ENCODE measurements around the gene CISD1.

CISD1 gene

GRCh38 chr10:58316874-58317273 is 47.9 kb downstream of the CISD1 start:
- TF ChIP-seq CTCF (IDR thresholded peaks at IDR 0.05), result no peak

- no peak for TF ChIP-seq CTCF (IDR thresholded peaks at IDR 0.05)
Observed at GRCh38 chr10:58318346-58318745, 49.4 kb downstream of the CISD1 start.

DNA sequence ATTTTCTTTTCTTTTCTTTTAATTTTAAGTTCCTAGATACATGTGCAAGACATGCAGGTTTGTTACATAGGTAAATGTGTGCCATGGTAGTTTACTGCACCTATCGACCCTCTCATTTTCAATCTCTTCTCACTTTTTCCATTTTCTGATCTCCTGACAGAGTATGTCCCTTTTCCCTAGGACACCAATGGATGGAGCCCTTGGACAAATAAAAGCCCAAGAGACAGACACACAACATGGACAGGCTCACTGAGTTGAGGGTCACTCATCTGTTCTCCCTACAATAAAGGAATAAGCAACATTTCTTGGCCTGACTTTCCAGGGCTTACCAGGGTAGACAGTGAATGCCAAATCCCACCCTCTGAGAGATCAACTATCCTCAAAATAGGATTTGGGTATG is 50.6 kb downstream of the CISD1 start:
- no peak for TF ChIP-seq CTCF (IDR thresholded peaks at IDR 0.05)

DNA sequence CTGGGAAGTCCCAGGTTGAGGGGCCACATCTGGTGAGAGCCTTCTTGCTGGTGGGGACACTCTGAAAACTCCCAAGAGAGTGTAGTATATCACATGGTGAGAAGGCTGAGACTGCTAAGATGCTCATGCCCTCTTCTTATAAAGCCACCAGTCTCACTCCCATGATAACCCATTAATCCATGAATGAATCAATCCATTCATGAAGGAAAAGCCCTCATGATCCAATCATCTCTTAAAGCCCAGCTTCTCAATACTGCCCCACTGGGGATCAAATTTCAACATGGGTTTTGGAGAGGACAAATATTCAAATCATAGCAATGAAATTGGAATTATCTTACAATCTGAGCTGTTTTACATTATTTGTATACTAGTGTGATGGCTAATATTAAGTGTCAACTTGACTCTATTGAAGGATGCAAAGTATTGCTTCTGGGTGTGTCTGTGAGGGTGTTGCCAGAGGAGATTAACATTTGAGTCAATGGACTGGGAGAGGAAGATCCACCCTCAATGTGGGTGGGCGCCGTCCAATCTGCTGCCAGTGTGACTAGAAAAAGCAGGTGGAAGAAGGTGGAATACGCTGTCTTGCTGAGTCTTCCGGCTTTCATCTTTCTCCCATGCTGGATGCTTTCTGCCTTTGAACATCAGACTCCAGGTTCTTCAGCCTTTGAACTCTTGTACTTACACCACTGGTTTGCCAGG is 51.5 kb downstream of the CISD1 start:
- TF ChIP-seq CTCF (IDR thresholded peaks at IDR 0.05), result no peak

DNA sequence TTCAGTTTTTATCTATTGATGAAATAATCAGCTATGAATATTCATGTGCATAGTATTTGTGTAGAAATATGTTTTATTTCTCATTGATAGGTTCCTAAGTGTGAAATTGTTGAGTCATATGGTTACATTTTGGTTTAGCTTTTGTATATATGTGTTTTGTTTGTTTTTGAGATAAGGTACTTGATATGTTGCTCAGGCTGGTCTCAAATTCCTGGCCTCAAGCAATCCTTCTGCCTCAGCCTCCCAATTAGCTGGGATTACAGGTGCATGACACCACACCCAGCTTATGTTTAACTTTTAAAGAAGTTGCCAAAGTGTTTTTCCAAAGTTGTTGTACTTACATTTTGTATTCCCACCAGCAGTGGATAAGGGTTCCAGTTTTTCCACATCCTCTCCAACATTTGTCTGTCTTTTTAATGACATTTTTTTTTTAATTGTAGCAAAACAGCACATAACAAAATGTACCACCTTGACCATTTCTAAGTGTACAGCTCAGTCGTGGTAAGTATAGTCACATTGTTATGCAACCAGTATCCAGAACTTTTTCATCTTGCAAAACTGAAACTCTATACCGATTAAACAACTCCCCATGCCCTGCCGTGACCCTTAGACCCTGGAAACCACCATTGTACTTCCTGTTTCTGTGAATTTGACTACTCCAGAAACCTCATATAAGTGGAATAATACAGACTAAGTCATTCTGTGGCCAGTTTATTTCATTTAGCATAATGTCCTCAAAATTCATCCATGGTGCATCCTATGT is 53.3 kb downstream of the CISD1 start:
- no peak for TF ChIP-seq CTCF (IDR thresholded peaks at IDR 0.05)

DNA sequence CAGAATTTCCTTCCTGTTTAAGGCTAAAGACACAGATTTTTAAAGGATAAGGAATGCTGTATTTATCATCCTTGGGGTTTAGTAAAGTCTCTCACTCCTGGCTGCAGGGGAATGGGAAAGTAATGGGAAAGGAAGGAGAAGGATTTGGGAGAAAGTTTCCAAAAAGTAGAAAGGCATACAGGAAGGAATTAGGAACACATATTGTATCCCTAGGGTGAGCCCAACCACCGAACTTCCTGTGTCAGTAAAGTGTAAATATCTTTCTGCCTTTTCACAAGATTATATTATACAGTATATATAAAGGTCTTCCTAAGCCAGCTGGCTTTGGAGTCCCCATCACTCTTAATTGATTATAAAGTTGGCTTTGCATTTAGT is 53.9 kb downstream of the CISD1 start:
- no peak for TF ChIP-seq CTCF (IDR thresholded peaks at IDR 0.05)

GRCh38 chr10:58326967-58327381 is 58.0 kb downstream of the CISD1 start:
- no peak for TF ChIP-seq CTCF (IDR thresholded peaks at IDR 0.05)

All from LNCAP (cell line).